ENCODE measurements around the gene ACRV1.
"Not testable (repeated sequence)": the region's sequence is repeated elsewhere in the genome, so short reads cannot be mapped to it uniquely, and the experiment has no call there.

The ACRV1 gene

GRCh38 chr11:125680747-125681146 lies at the start of gene ACRV1:
TSS of gene ACRV1 (minus strand) at chr11:125680847. CDS start at chr11:125680780, 67 bp downstream.
- no peak for TF ChIP-seq ZFX (IDR thresholded peaks at IDR 0.05)
- TF ChIP-seq, protein P1, sequence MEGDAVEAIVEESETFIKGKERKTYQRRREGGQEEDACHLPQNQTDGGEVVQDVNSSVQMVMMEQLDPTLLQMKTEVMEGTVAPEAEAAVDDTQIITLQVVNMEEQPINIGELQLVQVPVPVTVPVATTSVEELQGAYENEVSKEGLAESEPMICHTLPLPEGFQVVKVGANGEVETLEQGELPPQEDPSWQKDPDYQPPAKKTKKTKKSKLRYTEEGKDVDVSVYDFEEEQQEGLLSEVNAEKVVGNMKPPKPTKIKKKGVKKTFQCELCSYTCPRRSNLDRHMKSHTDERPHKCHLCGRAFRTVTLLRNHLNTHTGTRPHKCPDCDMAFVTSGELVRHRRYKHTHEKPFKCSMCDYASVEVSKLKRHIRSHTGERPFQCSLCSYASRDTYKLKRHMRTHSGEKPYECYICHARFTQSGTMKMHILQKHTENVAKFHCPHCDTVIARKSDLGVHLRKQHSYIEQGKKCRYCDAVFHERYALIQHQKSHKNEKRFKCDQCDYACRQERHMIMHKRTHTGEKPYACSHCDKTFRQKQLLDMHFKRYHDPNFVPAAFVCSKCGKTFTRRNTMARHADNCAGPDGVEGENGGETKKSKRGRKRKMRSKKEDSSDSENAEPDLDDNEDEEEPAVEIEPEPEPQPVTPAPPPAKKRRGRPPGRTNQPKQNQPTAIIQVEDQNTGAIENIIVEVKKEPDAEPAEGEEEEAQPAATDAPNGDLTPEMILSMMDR (conservative IDR thresholded peaks at IDR 0.05) = no peak
- no peak within 1 kb of the TSS for H3K27ac ChIP-seq

GRCh38 chr11:125728969-125729368 lies 48.3 kb upstream of the ACRV1 start:
- no peak overlapping the region for H3K27ac ChIP-seq
- TF ChIP-seq, protein P1 (conservative IDR thresholded peaks at IDR 0.05) = no peak
- TF ChIP-seq ZFX (IDR thresholded peaks at IDR 0.05) = no peak

- no peak for TF ChIP-seq ZFX (IDR thresholded peaks at IDR 0.05)
- TF ChIP-seq, protein P1 (conservative IDR thresholded peaks at IDR 0.05) = peak; percentile 34
- no peak overlapping the region for H3K27ac ChIP-seq
Observed at GRCh38 chr11:125724125-125724524, 43.5 kb upstream of the ACRV1 start.

- H3K27ac ChIP-seq = no peak overlapping the region
- no peak for TF ChIP-seq ZFX (IDR thresholded peaks at IDR 0.05)
- TF ChIP-seq, protein P1 (conservative IDR thresholded peaks at IDR 0.05) = no peak
Observed at GRCh38 chr11:125720781-125721180, 40.1 kb upstream of the ACRV1 start.

DNA sequence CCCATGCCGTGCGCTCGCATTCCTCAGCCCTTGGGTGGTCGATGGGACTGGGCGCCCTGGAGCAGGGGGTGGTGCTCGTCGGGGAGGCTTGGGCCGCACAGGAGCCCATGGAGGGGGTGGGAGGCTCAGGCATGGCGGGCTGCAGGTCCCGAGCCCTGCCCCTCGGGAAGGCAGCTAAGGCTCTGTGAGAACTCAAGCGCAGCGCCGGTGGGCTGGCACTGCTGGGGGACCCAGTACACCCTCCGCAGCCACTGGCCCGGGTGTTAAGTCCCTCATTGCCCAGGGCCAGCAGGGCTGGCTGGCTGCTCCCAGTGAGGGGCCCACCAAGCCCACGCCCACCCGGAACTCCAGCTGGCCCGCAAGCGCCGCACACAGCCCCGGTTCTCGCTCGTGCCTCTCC lies 24.0 kb upstream of the ACRV1 start:
- H3K27ac ChIP-seq = not testable (repeated sequence)

- no peak for TF ChIP-seq ZFX (IDR thresholded peaks at IDR 0.05)
- TF ChIP-seq, protein P1 (conservative IDR thresholded peaks at IDR 0.05) = no peak
- H3K27ac ChIP-seq = no peak overlapping the region
Observed at GRCh38 chr11:125701858-125702621, 21.4 kb upstream of the ACRV1 start.

GRCh38 chr11:125701018-125701610 lies 20.5 kb upstream of the ACRV1 start:
- H3K27ac ChIP-seq = no peak overlapping the region
- TF ChIP-seq, protein P1 (conservative IDR thresholded peaks at IDR 0.05) = no peak
- TF ChIP-seq ZFX (IDR thresholded peaks at IDR 0.05) = no peak

Measured in C4-2B (cell line).